Fibroblast of mammary gland (primary cell): ENCODE results near the gene SH2D1B.
A peak's percentile ranks its signal among the peaks of the same experiment; 100 is the strongest.

Source experiments
- DNase-seq: peaks from one replicate; pipeline ENCODE4 v3.0.0-alpha.2; 2010; ENCODE audit warnings: low read depth
- H3K4me3 ChIP-seq: 2 replicates; pipeline ENCODE4 v1.5.1; 2011; ENCODE audit warnings: low read depth, mild to moderate bottlenecking, low read length, moderate library complexity; ENCODE audit not compliant: control insufficient read depth
- TF ChIP-seq, protein P1 (sequence below): conservative IDR thresholded peaks from 2 replicates; pipeline ENCODE4 v1.5.1; 2011; ENCODE audit warnings: low read depth, low read length, inconsistent platforms; ENCODE audit not compliant: control insufficient read depth, insufficient read depth

Gene SH2D1B

DNA sequence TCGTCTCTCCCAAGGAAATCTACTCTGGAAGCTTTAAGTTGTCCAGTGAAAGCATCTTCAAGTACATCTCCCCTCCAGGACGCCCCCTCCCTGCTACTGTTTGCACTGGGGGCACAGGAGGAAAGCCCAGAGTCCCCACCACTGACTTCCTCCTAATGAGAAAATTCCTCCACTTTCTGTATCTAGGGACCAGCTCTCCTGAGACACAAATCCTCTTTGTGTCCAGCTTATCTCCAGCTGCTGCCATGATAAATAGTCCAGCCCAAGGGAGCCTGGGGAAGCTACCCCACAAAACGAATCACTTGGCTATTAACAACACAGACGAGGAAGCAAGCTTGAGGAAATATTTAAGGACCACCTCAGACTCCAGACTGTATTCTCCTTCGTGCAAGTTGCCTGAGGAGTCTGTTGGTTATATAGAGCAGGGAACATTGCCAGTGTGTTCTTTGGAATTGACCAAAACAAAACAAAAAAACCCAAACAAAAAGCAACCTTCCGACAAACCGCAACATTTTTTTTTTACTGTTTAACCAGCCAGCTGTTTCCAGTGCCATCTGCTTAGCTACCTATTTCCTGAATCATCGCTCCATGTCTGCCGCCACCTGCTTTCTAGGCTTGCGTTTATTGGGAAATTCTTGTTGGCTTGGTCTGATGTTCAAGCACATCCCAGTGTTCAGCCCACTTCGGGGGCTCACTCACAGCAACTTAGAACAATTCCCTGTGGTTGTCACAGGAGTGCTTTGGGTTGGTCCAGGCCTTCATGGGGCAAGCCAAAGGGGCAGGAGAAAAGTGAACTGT lies 22.7 kb downstream of the SH2D1B start:
- peak; percentile 45 for DNase-seq
- no peak overlapping the region for H3K4me3 ChIP-seq
- TF ChIP-seq, protein P1, sequence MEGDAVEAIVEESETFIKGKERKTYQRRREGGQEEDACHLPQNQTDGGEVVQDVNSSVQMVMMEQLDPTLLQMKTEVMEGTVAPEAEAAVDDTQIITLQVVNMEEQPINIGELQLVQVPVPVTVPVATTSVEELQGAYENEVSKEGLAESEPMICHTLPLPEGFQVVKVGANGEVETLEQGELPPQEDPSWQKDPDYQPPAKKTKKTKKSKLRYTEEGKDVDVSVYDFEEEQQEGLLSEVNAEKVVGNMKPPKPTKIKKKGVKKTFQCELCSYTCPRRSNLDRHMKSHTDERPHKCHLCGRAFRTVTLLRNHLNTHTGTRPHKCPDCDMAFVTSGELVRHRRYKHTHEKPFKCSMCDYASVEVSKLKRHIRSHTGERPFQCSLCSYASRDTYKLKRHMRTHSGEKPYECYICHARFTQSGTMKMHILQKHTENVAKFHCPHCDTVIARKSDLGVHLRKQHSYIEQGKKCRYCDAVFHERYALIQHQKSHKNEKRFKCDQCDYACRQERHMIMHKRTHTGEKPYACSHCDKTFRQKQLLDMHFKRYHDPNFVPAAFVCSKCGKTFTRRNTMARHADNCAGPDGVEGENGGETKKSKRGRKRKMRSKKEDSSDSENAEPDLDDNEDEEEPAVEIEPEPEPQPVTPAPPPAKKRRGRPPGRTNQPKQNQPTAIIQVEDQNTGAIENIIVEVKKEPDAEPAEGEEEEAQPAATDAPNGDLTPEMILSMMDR = no peak

DNA sequence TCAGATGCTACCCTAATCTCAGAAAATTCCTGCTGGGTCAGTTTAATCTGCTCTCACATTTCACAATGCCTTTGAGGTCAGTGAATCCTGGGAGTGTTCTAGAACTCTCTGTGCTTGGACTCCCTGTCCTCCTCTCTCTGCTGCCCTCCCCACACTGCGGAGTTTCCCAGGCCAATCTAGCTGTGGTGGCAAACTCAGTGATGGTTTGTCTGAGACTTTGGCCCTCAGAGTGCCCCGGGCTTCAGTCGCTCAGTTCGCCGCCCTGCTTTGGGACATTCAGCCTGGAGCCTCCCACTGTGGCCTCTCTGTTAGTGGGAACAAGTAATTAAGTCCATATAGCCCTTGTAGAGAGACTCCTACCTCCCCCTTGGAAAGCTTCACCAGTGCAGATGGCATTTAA lies 23.3 kb downstream of the SH2D1B start:
- TF ChIP-seq, protein P1 = no peak
- DNase-seq = peak; percentile 35
- no peak overlapping the region for H3K4me3 ChIP-seq

DNA sequence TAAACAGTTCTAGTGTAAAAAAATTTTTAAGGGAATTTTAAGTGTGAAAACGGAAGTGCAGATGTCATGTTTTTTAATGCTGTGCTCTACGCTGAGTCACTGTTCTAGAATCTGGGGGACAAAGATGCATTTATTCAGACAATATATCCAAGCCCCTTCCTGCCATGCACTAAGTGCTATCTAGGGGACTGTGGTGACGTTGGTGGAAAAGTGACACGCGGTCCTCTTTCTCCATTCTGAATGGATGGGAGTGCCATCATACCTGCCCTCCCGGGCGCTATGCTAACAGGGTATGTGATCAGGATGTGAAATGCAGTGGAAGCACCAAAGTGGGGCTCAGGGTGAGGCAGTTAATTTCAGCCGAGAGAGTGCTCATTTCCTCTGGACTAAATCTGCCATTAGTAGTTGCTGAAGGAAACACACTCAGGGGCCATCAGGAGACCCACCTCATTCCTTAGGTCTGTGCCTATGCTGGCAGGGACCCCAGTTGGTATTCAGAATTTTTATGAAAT lies 23.8 kb downstream of the SH2D1B start:
- no peak overlapping the region for H3K4me3 ChIP-seq
- TF ChIP-seq, protein P1 = no peak
- DNase-seq = no peak

DNA sequence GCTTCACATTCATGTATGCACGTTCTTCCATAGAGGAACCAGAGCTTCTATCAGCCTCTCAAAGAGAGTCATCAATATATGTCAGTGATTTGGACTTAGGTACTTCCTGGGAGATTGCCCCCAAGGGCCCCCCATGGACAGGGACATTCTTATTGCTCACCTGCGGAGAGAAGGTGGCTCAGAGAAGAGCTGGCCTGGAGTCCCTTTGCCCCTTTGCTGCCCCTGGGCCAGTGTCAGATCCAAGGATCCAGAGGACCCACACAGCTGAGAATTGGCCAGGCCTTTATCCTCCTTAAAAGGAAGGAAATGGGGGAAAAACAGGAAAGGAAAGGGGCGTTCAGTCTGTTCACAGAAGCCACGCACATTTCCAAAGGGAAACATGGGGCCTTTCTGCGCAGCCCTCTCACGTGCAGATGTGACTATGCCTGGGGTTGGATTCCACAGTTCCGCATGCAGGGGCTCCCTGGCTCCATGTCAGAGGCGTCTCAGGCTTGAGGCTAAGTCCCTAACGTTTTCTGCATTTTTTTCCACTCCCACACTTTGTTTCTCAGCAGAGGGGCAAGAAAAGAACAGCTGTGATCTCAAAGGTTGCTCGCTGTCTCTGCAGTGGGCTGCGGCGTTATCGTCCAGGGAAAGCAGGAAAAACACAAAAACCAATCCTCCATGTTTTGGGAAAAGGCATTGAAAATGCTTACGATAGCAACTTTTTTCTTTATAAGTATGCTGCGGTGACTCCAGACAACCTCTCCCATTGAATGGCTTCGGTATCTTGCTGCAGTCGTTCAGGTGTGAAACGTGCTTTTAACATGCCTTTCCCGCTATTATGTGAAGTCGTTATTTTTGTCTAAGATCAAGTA lies 24.5 kb downstream of the SH2D1B start:
- DNase-seq = no peak
- TF ChIP-seq, protein P1 = no peak
- no peak overlapping the region for H3K4me3 ChIP-seq

DNA sequence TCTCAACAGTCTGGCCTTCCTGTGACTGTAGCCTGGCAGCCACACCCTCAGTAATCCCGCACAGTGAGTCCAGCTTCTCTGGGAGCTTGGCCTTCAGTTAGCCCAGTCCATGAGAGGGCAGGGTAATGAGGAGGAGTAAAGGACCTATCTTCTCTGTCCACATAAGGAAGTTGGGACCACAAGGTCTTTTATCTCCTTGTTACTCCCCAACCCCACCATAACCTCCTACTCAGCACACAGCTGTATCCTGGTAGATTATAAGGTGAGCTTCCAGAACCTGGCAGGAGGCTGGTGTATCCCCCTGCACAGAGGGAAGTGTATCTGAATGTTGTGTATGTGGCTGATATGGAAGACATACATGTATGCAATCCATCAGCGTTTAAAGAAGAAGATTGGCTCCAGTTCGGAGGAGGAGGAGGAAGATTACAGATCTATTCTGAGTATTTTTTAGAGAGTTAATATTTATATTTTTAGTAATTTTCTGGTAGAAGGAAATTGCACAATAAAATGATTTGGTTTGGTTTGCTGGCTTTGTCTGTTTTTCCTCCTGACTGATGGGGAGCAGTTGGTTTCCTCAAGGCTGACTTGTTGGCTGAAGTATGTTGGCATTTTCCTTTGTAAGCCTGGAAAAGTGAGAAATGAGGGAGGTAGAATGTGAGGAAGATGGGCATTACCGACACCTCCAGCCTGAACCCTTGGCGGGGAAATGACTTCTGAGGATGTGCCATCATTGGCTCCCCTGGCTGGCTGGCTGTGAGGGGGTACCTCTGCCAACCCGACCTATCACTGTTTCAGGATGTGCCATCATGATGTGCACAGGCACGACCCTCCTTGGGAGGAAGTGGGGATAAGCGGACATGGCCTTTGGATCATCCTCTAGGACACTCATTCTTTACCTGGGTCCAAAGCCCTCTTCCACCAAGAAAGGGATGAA lies 25.4 kb downstream of the SH2D1B start:
- no peak for DNase-seq
- TF ChIP-seq, protein P1 = no peak
- H3K4me3 ChIP-seq = no peak overlapping the region

DNA sequence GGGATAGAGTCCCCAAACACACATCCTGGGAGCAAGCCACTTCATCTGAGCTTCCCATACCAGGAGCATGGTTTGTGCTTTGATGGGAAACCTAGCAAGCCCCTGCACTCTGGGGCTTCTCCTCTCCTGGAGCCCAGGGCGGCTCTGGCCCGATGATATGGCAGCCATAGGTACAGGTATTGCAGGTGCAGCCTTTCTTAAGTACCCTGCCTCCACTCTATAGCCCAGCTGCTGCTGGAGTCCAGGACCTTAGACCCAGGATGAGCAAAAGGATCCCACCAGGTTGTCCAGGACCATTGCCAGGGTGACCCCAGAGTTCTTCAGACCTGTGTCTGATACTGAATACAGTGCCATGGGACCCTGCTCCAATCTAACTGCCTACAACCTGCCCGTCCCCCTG lies 26.2 kb downstream of the SH2D1B start:
- no peak for DNase-seq
- TF ChIP-seq, protein P1 = no peak
- no peak overlapping the region for H3K4me3 ChIP-seq
